Measurements from ENCODE around the gene PADI1.

DNA sequence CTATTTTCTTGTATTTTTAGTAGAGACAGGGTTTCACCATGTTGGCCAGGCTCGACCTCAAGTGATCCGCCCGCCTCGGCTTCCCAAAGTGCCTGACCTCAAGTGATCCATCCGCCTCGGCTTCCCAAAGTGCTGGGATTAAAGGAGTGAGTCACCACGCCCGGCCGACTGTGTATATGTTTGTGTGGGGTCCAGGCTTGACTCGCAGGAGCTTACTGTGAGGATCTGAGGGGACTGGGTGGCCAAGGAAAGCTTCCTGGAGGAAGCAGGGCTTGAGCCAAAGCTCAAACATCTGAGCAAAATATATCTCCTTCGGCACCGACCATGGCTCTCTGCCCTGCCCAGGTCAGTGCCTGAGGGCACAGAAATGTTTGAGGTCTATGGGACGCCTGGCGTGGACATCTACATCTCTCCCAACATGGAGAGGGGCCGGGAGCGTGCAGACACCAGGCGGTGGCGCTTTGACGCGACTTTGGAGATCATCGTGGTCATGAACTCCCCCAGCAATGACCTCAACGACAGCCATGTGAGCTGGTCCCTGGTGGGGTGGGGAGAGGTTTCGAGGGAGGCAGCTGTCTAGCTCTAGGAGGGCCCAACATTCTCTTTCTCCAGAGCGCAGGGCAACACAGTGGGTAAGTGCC lies 54.4 kb downstream of the PADI1 start:
- TF ChIP-seq POLR2A (IDR thresholded peaks at IDR 0.05): no peak
- TF ChIP-seq, protein P1, sequence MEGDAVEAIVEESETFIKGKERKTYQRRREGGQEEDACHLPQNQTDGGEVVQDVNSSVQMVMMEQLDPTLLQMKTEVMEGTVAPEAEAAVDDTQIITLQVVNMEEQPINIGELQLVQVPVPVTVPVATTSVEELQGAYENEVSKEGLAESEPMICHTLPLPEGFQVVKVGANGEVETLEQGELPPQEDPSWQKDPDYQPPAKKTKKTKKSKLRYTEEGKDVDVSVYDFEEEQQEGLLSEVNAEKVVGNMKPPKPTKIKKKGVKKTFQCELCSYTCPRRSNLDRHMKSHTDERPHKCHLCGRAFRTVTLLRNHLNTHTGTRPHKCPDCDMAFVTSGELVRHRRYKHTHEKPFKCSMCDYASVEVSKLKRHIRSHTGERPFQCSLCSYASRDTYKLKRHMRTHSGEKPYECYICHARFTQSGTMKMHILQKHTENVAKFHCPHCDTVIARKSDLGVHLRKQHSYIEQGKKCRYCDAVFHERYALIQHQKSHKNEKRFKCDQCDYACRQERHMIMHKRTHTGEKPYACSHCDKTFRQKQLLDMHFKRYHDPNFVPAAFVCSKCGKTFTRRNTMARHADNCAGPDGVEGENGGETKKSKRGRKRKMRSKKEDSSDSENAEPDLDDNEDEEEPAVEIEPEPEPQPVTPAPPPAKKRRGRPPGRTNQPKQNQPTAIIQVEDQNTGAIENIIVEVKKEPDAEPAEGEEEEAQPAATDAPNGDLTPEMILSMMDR (IDR thresholded peaks at IDR 0.05): no peak

Measured in adrenal gland (tissue), 5 donors.